Smooth muscle cell (in vitro differentiated cells): ENCODE data around the gene RAD18. TPM values are rescaled to one million over a fixed set of nuclear protein-coding genes. Genes with fewer than 3 reads are reported as not detected.

Source experiments
- DNase-seq: peaks from one replicate; lab custom pipeline; 2025; ENCODE audit not compliant: unreplicated experiment; lab: John Stamatoyannopoulos, UW
- H2AFZ ChIP-seq: fragments of 200-600 bp; sonication (generic); 2 replicates; pipeline ENCODE4 v1.6.0; 2016; ENCODE audit warnings: antibody characterized with exemption, low read depth, mild to moderate bottlenecking
- H3F3A ChIP-seq: fragments of 200-600 bp; sonication (generic); 2 replicates; pipeline ENCODE4 v1.6.0; 2017; ENCODE audit warnings: antibody characterized with exemption, low read depth
- H3K27ac ChIP-seq: fragments of 200-600 bp; sonication (generic); 2 replicates; pipeline ENCODE4 v1.5.1; 2016; ENCODE audit warnings: low read depth, mild to moderate bottlenecking
- H3K27me3 ChIP-seq: fragments of 200-600 bp; sonication (generic); 2 replicates; pipeline ENCODE4 v1.6.1; 2016; ENCODE audit warnings: low read depth, mild to moderate bottlenecking
- H3K36me3 ChIP-seq: fragments of 200-600 bp; sonication (generic); 2 replicates; pipeline ENCODE4 v1.5.1; 2016; ENCODE audit warnings: low read depth
- H3K4me1 ChIP-seq: fragments of 200-600 bp; sonication (generic); 2 replicates; pipeline ENCODE4 v1.5.1; 2016; ENCODE audit warnings: low read depth
- H3K4me2 ChIP-seq: fragments of 200-600 bp; sonication (generic); 2 replicates; pipeline ENCODE4 v1.6.0; 2016; ENCODE audit warnings: mild to moderate bottlenecking
- H3K4me3 ChIP-seq: fragments of 200-600 bp; sonication (generic); 2 replicates; pipeline ENCODE4 v1.5.1; 2016; ENCODE audit warnings: mild to moderate bottlenecking
- H3K79me2 ChIP-seq: fragments of 200-600 bp; sonication (generic); 2 replicates; pipeline ENCODE4 v1.6.0; 2016; ENCODE audit warnings: low read depth, mild to moderate bottlenecking
- H3K9ac ChIP-seq: fragments of 200-600 bp; sonication (generic); 2 replicates; pipeline ENCODE4 v1.6.0; 2016; ENCODE audit warnings: low read depth
- H3K9me3 ChIP-seq: fragments of 200-600 bp; sonication (generic); replicated peaks from 2 replicates; pipeline ENCODE4 v1.5.1; 2016; ENCODE audit warnings: low read depth
- H4K20me1 ChIP-seq: fragments of 200-600 bp; sonication (generic); 2 replicates; pipeline ENCODE4 v1.6.0; 2016; ENCODE audit warnings: low read depth
- WGBS: methylation state at CpG from one replicate; pipeline ENCODE4 v1.1.7; 2016; ENCODE audit warnings: low lambda C conversion rate; 5-methylcytosine and 5-hydroxymethylcytosine counted together
- polyA plus RNA-seq: library from polyadenylated mRNA; unstranded; fragments of >200 nt; fragmentation: Nextera tagmentation; extraction: Ambion mirVana; gene quantifications from 2 replicates; pipeline ENCODE4 v1.2.1, GENCODE V29; 2016
- total RNA-seq: library from RNA; depleted of rRNA; stranded (reverse); fragments of >200 nt; gene quantifications from 2 replicates; pipeline ENCODE4 v1.2.3, GENCODE V29; 2014
- TF ChIP-seq, protein P1 (sequence below): fragments of 200-600 bp; sonication (generic); IDR thresholded peaks from 2 replicates; pipeline ENCODE4 v1.5.1; 2017; ENCODE audit warnings: borderline replicate concordance, mild to moderate bottlenecking, antibody characterized with exemption; ENCODE audit not compliant: insufficient read depth, poor library complexity, severe bottlenecking

RAD18 gene
- total and polyA plus RNA-seq, 2 experiments from 2014 or later, result 8.9 to 16.0 TPM

- DNase-seq, result no peak
Observed at GRCh38 chr3:8848696-8849131, 114.6 kb downstream of the RAD18 start.

DNA sequence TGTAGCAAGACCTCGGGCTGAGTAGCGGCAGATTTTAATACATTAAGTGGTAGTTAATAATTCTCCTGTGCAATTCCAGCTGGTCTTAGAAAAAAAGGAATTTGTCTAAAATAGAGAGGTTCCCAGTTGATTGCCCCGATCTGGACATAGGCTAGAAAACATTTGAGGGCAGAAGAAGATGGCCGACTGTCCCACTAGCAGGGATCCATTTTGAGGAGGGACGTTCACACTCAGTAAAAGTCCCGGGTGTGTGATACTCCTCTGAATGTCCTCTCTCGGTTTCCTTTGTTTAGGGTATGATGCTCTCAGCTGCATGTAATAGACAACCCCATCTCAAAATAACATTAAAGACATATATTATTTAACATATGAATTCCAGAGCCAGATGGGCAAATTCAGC, 116.0 kb downstream of the RAD18 start:
- Histone ChIP-seq H3K79me2 (no peaks in the 10 kb centered on the region), H3K36me3 (no peaks in the 10 kb centered on the region), H3K9me3 (no peaks in the 10 kb centered on the region), H4K20me1 (no peaks in the 10 kb centered on the region), H3K4me2 (no peak overlapping the region), H3K9ac (no peak overlapping the region), H3K4me1 (peaks cover 5% of the 10 kb centered on the region), H3K27ac (peak overlapping the region; percentile 11), H2AFZ (no peak overlapping the region), H3K4me3 (no peak overlapping the region), H3K27me3 (no peaks in the 10 kb centered on the region), H3F3A (peaks cover 6% of the 10 kb centered on the region)
- WGBS, result 95% methylated on average over 7 of the region's 7 CpGs
- TF ChIP-seq, protein P1, sequence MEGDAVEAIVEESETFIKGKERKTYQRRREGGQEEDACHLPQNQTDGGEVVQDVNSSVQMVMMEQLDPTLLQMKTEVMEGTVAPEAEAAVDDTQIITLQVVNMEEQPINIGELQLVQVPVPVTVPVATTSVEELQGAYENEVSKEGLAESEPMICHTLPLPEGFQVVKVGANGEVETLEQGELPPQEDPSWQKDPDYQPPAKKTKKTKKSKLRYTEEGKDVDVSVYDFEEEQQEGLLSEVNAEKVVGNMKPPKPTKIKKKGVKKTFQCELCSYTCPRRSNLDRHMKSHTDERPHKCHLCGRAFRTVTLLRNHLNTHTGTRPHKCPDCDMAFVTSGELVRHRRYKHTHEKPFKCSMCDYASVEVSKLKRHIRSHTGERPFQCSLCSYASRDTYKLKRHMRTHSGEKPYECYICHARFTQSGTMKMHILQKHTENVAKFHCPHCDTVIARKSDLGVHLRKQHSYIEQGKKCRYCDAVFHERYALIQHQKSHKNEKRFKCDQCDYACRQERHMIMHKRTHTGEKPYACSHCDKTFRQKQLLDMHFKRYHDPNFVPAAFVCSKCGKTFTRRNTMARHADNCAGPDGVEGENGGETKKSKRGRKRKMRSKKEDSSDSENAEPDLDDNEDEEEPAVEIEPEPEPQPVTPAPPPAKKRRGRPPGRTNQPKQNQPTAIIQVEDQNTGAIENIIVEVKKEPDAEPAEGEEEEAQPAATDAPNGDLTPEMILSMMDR, result no peak
- DNase-seq, result no peak

More at GRCh38 chr3:8848696-8849131, 114.6 kb downstream of the RAD18 start:
- H3K9ac ChIP-seq, result peak overlapping the region; percentile 30
- no peaks in the 10 kb centered on the region for H3K27me3 ChIP-seq
- peak overlapping the region; percentile 85 for H3K27ac ChIP-seq
- H3K4me3 ChIP-seq, result no peak overlapping the region
- H3K4me2 ChIP-seq, result peak overlapping the region; percentile 26
- H3K79me2 ChIP-seq, result no peaks in the 10 kb centered on the region
- peaks cover 6% of the 10 kb centered on the region for H3F3A ChIP-seq
- no peaks in the 10 kb centered on the region for H3K9me3 ChIP-seq
- H4K20me1 ChIP-seq, result no peaks in the 10 kb centered on the region
- WGBS, result 22% methylated on average over 5 of the region's 5 CpGs
- H2AFZ ChIP-seq, result no peak overlapping the region
- TF ChIP-seq, protein P1, result no peak
- H3K4me1 ChIP-seq, result peaks cover 10% of the 10 kb centered on the region
- H3K36me3 ChIP-seq, result no peaks in the 10 kb centered on the region

GRCh38 chr3:8846176-8846575, 117.1 kb downstream of the RAD18 start:
- H3K27ac ChIP-seq, result peak overlapping the region; percentile 53

More at GRCh38 chr3:8846176-8846575, 117.1 kb downstream of the RAD18 start:
- 93% methylated on average over 2 of the region's 2 CpGs for WGBS
- Histone ChIP-seq H4K20me1 (no peaks in the 10 kb centered on the region), H3K9ac (no peak overlapping the region), H3K4me3 (no peak overlapping the region), H2AFZ (no peak overlapping the region), H3K4me1 (no peaks in the 10 kb centered on the region), H3K36me3 (no peaks in the 10 kb centered on the region), H3K79me2 (no peaks in the 10 kb centered on the region), H3F3A (peaks cover 6% of the 10 kb centered on the region), H3K9me3 (no peaks in the 10 kb centered on the region), H3K27me3 (no peaks in the 10 kb centered on the region), H3K4me2 (peak overlapping the region; percentile 10)
- no peak for DNase-seq
- TF ChIP-seq, protein P1, result no peak
